Measurements from ENCODE around the gene CREB3L2. TPM values are rescaled to one million over a fixed set of nuclear protein-coding genes. Genes with fewer than 3 reads are reported as not detected.

Gene CREB3L2
- total RNA-seq, 1 donor from 2014 or later, result 28.9 TPM

GRCh38 chr7:138009350-138009653, 7.4 kb upstream of the CREB3L2 start:
- Histone ChIP-seq H3K9me3 (replicated peaks) (no peaks in the 10 kb centered on the region), H3K4me3 (no peak overlapping the region), H3K36me3 (no peaks in the 10 kb centered on the region), H3K4me1 (peaks cover 4% of the 10 kb centered on the region), H3K27me3 (ENCODE audit: low read depth) (no peaks in the 10 kb centered on the region), H3K27ac (replicated peaks) (no peak overlapping the region)
- TF ChIP-seq, protein P1, sequence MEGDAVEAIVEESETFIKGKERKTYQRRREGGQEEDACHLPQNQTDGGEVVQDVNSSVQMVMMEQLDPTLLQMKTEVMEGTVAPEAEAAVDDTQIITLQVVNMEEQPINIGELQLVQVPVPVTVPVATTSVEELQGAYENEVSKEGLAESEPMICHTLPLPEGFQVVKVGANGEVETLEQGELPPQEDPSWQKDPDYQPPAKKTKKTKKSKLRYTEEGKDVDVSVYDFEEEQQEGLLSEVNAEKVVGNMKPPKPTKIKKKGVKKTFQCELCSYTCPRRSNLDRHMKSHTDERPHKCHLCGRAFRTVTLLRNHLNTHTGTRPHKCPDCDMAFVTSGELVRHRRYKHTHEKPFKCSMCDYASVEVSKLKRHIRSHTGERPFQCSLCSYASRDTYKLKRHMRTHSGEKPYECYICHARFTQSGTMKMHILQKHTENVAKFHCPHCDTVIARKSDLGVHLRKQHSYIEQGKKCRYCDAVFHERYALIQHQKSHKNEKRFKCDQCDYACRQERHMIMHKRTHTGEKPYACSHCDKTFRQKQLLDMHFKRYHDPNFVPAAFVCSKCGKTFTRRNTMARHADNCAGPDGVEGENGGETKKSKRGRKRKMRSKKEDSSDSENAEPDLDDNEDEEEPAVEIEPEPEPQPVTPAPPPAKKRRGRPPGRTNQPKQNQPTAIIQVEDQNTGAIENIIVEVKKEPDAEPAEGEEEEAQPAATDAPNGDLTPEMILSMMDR (IDR thresholded peaks at IDR 0.05; ENCODE audit: borderline replicate concordance), result no peak
- intact Hi-C loops (cut with micrococcal nuclease), result loop anchor here (2.0 to 5.0 kb wide), 2 partner anchors 107 to 352 kb away; no protein-coding TSS in a partner anchor
- no peak for DNase-seq

GRCh38 chr7:138008588-138009349, 6.9 kb upstream of the CREB3L2 start:
- no peak for DNase-seq
- TF ChIP-seq, protein P1 (IDR thresholded peaks at IDR 0.05; ENCODE audit: borderline replicate concordance), result peak; percentile 96
- intact Hi-C loops (cut with micrococcal nuclease), result loop anchor here (2.0 to 5.0 kb wide), 2 partner anchors 106 to 351 kb away; no protein-coding TSS in a partner anchor

DNA sequence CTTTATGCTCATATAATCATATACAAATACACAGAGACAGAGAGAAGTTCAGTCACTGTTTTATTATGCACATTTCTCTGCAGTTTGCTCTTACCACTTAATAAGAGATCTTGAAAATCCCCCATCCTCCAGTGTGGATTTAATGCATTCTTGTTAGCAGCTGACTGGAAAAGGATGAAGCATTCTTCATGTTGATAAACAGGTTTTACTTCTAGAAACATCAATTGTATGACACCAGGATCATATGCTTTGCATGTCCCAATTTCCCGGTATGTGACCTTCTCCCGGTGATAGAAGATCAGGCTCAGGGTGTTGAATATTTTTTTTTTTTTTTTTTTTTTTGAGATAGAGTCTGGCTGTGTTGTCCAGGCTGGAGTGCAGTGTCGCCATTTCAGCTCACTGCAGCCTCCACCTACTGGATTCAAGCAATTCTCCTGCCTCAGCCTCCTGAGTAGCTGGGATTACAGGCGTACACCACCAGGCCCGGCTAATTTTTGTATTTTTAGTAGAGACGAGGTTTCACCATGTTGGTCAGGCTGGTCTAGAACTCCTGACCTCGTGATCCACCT, 6.2 kb upstream of the CREB3L2 start:
- Histone ChIP-seq H3K36me3 (no peaks in the 10 kb centered on the region), H3K4me1 (peaks cover 4% of the 10 kb centered on the region), H3K4me3 (no peak overlapping the region), H3K27me3 (ENCODE audit: low read depth) (no peaks in the 10 kb centered on the region), H3K27ac (replicated peaks) (no peak overlapping the region), H3K9me3 (replicated peaks) (no peaks in the 10 kb centered on the region)
- TF ChIP-seq, protein P1 (IDR thresholded peaks at IDR 0.05; ENCODE audit: borderline replicate concordance), result no peak
- intact Hi-C loops (cut with micrococcal nuclease), result loop anchor here (2.0 to 5.0 kb wide), 2 partner anchors 105 to 351 kb away; no protein-coding TSS in a partner anchor
- DNase-seq, result no peak

More at GRCh38 chr7:138008588-138009349, 6.9 kb upstream of the CREB3L2 start:
- Histone ChIP-seq H3K4me3 (no peak overlapping the region), H3K36me3 (no peaks in the 10 kb centered on the region), H3K27ac (replicated peaks) (no peak overlapping the region), H3K9me3 (replicated peaks) (no peaks in the 10 kb centered on the region), H3K4me1 (peaks cover 4% of the 10 kb centered on the region), H3K27me3 (ENCODE audit: low read depth) (no peaks in the 10 kb centered on the region)

DNA sequence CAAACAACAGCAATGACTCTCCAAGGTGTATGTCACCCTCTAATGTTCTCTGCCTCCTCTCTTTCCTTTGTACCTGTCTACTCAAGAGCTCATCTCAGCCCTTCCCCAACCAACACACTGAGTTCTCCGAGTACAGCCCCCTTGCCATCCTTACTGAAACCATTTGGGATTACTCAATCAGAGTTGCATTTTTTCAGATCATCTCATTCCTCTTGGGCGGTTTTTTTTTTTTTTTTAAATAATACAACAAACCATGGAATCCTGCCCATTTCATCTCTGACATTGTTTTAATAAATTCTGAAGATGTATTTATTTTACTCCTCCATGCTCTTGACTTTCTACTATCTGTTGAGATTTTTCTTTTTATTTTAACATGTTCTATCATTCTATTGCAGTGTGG, 4.2 kb upstream of the CREB3L2 start:
- no peak for DNase-seq
- TF ChIP-seq, protein P1 (IDR thresholded peaks at IDR 0.05; ENCODE audit: borderline replicate concordance), result no peak
- no peaks in the 10 kb centered on the region for H3K36me3 ChIP-seq
- no peak overlapping the region for H3K27ac ChIP-seq (replicated peaks)
- H3K4me1 ChIP-seq, result peaks cover 17% of the 10 kb centered on the region
- H3K27me3 ChIP-seq (ENCODE audit: low read depth), result no peaks in the 10 kb centered on the region
- H3K4me3 ChIP-seq, result no peak overlapping the region
- intact Hi-C loops (cut with micrococcal nuclease), result loop anchor here (5.0 kb wide), 1 partner anchor 349 kb away; no protein-coding TSS in a partner anchor
- H3K9me3 ChIP-seq (replicated peaks), result no peaks in the 10 kb centered on the region

- Histone ChIP-seq H3K27me3 (ENCODE audit: low read depth) (no peaks in the 10 kb centered on the region), H3K9me3 (replicated peaks) (no peaks in the 10 kb centered on the region), H3K36me3 (no peaks in the 10 kb centered on the region), H3K4me3 (no peak overlapping the region), H3K4me1 (peaks cover 26% of the 10 kb centered on the region), H3K27ac (replicated peaks) (no peak overlapping the region)
- intact Hi-C loops (cut with micrococcal nuclease), result loop anchor here (5.0 kb wide), 1 partner anchor 348 kb away; no protein-coding TSS in a partner anchor
- DNase-seq, result no peak
- TF ChIP-seq, protein P1 (IDR thresholded peaks at IDR 0.05; ENCODE audit: borderline replicate concordance), result no peak
Observed at GRCh38 chr7:138004936-138005335, 3.0 kb upstream of the CREB3L2 start.

Measured in left ventricle myocardium inferior (tissue), 1 donor.